ENCODE results near the gene ARFGAP3.

Gene ARFGAP3

DNA sequence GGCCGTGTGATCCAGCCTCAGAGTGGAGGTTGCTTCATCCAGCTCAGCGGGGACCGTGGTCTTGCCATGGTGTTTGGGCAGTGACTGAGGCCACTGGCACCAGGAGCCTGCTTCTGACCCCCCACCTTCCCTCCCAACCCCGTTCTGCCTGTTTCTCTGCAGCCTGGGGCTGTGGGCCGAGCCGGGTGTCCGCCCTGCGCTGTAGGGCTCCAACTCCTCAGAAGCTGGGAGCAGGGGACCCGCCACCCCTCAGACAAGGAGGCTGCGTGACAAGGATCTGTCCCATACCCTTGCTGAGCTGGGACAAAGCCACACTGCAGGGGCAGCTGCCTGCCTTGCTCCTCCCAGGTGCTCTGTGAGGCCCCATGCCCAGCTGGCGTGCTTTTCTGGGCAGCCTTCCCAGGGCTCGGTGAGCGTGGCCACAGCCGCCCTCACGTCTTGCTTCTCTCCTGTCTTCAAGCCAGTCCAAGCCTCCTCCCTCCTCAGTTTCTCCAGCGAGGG, 11.7 kb upstream of the ARFGAP3 start:
- no peak for DNase-seq (ENCODE audit: insufficient read length, low spot score)
- FAIRE-seq, result no peak
- TF ChIP-seq PAX5 (IDR thresholded peaks at IDR 0.05; ENCODE audit: insufficient read depth, low read length, severe bottlenecking) (no peak), POLR2A (IDR thresholded peaks at IDR 0.05; ENCODE audit: low read depth, low read length) (no peak), POLR2AphosphoS5 (IDR thresholded peaks at IDR 0.05; ENCODE audit: low read depth, low read length) (no peak), POU2F2 (IDR thresholded peaks at IDR 0.05; ENCODE audit: low read depth, low read length) (no peak), SPI1 (IDR thresholded peaks at IDR 0.05; ENCODE audit: low read depth, low read length) (no peak), TAF1 (IDR thresholded peaks at IDR 0.05; ENCODE audit: low read depth, low read length) (no peak)

DNA sequence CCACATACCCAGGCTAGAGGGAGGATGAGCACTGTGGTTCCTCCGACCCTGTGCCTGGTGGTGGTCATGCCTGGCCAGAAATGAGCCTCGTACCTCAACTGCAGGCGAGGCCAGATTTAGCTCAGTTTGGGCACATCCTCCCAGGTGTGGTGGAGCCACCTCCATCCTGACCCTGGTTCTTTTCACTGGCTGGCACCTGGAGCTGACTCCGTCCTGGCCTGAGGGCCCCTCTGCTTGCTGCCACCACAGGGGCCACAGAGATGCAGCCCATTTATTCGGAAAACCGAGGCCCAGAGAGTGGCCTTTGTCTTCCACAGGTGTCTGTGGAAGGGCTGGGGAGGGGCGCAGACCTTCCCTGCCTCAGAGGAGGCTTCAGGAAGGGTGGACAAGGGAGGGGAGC, 9.0 kb upstream of the ARFGAP3 start:
- no peak for DNase-seq (ENCODE audit: insufficient read length, low spot score)
- TF ChIP-seq POU2F2 (IDR thresholded peaks at IDR 0.05; ENCODE audit: low read depth, low read length) (no peak), POLR2AphosphoS5 (IDR thresholded peaks at IDR 0.05; ENCODE audit: low read depth, low read length) (0 out of 2 replicates have a peak, but pooled peaks have one; percentile 30)
- no peak for FAIRE-seq

DNA sequence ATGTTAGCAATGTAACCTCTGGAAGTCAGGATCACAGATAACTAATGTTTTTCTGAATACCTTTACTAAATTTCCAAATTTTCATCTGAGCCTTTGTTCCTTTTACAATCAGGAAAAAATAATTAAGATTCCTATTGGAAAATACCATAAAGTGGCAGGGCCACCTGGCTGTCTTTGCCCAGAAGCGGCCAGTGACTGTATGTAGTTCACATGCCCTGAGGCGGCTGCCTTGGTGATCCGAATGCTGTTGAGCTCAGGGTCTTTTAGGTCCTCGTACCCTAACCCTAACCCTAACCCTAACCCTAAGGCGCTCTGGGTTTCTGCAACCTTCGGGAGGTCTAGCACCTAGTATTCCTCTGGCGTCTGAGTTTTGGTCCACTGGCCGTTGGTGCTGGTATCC, 8.5 kb upstream of the ARFGAP3 start:
- TF ChIP-seq PAX5 (IDR thresholded peaks at IDR 0.05; ENCODE audit: insufficient read depth, low read length, severe bottlenecking) (no peak), POLR2A (IDR thresholded peaks at IDR 0.05; ENCODE audit: low read depth, low read length) (no peak), TAF1 (IDR thresholded peaks at IDR 0.05; ENCODE audit: low read depth, low read length) (no peak), POU2F2 (IDR thresholded peaks at IDR 0.05; ENCODE audit: low read depth, low read length) (no peak), POLR2AphosphoS5 (IDR thresholded peaks at IDR 0.05; ENCODE audit: low read depth, low read length) (no peak), SPI1 (IDR thresholded peaks at IDR 0.05; ENCODE audit: low read depth, low read length) (no peak)
- no peak for DNase-seq (ENCODE audit: insufficient read length, low spot score)
- no peak for FAIRE-seq

DNA sequence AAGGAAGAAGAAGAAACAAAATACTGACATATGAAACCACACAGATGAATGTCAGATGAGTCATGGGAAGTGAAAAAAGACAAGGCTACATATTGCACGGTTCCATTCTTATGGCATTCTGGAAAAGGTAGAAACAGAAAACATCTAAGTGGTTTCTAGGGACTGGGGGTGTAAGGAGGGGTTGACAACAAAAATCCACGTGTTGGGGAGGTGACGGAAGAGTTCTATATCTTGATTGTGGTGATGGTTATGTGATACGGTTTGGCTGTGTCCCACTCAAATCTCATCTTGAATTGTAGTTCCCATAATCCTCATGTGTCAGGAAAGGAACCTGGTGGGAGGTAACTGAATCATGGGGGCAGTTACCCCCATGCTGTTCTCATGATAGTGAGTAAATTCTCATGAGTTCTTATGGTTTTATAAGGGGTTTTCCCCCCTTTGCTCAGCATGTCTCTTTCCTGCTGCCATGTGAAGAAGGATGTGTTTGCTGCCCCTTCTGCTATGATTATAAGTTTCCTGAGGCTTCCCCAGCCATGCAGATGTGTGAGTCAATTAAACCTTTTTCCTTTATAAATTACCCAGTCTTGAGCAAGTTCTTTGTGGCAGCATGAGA, 6.4 kb upstream of the ARFGAP3 start:
- peak; percentile 85 for FAIRE-seq
- no peak for TF ChIP-seq POLR2AphosphoS5 (IDR thresholded peaks at IDR 0.05; ENCODE audit: low read depth, low read length)
- TF ChIP-seq POLR2A (IDR thresholded peaks at IDR 0.05; ENCODE audit: low read depth, low read length), result 0 out of 2 replicates have a peak, but pooled peaks have one; percentile 44
- peak; percentile 26; the same call in 1 of the 2 replicates for TF ChIP-seq POU2F2 (IDR thresholded peaks at IDR 0.05; ENCODE audit: low read depth, low read length)
- no peak for DNase-seq (ENCODE audit: insufficient read length, low spot score)

DNA sequence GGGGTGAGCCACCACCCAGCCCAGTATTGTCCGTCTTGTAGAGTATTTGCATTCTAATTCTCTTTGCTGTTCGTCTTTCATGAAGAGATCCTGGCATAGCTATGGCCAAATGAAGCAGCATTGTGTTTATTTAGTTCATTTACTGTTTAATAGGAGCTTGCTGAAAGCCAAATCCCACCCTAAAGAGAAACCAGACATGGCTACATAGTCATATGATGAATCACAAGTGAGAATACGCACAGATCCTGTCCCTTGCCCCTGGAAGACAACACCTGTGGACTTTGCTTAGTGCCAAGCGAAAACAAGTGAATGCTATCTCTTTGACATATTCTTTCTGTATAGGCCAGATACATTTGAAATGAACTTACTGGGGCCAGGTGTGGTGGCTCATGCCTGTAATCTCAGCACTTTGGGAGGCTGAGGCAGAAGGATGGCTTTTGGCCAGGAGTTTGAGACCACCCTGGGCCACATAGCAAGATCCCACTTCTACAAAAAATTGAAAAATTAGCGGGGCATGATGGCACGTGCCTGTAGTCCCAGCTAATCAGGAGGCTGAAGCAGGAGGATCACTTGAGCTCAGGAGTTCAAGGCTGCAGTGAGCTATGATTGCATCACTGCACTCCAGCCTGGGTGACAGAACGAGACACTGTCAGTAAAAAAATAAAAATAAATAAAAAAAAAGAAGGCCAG, 5.1 kb upstream of the ARFGAP3 start:
- no peak for FAIRE-seq
- no peak for TF ChIP-seq SPI1 (IDR thresholded peaks at IDR 0.05; ENCODE audit: low read depth, low read length)
- no peak for TF ChIP-seq POLR2AphosphoS5 (IDR thresholded peaks at IDR 0.05; ENCODE audit: low read depth, low read length)
- no peak for TF ChIP-seq TAF1 (IDR thresholded peaks at IDR 0.05; ENCODE audit: low read depth, low read length)
- TF ChIP-seq POLR2A (IDR thresholded peaks at IDR 0.05; ENCODE audit: low read depth, low read length), result no peak
- no peak for TF ChIP-seq POU2F2 (IDR thresholded peaks at IDR 0.05; ENCODE audit: low read depth, low read length)
- TF ChIP-seq PAX5 (IDR thresholded peaks at IDR 0.05; ENCODE audit: insufficient read depth, low read length, severe bottlenecking), result no peak
- no peak for DNase-seq (ENCODE audit: insufficient read length, low spot score)

DNA sequence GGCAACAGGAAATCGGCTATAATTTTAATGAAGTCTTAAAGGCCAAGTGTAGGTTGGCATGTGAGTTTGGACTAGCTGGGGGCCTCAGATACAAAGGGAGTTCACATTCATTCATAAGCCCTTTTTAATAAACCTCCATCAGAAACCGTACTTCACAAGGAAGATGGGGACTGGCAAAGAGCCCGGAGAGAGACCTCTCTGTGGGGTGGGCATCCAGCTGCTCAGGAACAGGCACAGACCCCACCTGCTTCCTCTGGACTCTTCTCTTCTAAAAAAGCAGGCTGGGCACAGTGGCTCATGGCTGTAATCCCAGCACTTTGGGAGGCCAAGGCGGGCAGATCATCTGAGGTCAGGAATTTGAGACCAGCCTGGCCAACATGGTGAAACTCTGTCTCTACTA, 3.9 kb upstream of the ARFGAP3 start:
- no peak for TF ChIP-seq POLR2AphosphoS5 (IDR thresholded peaks at IDR 0.05; ENCODE audit: low read depth, low read length)
- TF ChIP-seq SPI1 (IDR thresholded peaks at IDR 0.05; ENCODE audit: low read depth, low read length), result no peak
- no peak for TF ChIP-seq TAF1 (IDR thresholded peaks at IDR 0.05; ENCODE audit: low read depth, low read length)
- no peak for TF ChIP-seq PAX5 (IDR thresholded peaks at IDR 0.05; ENCODE audit: insufficient read depth, low read length, severe bottlenecking)
- TF ChIP-seq POU2F2 (IDR thresholded peaks at IDR 0.05; ENCODE audit: low read depth, low read length), result no peak
- no peak for TF ChIP-seq POLR2A (IDR thresholded peaks at IDR 0.05; ENCODE audit: low read depth, low read length)
- no peak for DNase-seq (ENCODE audit: insufficient read length, low spot score)
- FAIRE-seq, result no peak

DNA sequence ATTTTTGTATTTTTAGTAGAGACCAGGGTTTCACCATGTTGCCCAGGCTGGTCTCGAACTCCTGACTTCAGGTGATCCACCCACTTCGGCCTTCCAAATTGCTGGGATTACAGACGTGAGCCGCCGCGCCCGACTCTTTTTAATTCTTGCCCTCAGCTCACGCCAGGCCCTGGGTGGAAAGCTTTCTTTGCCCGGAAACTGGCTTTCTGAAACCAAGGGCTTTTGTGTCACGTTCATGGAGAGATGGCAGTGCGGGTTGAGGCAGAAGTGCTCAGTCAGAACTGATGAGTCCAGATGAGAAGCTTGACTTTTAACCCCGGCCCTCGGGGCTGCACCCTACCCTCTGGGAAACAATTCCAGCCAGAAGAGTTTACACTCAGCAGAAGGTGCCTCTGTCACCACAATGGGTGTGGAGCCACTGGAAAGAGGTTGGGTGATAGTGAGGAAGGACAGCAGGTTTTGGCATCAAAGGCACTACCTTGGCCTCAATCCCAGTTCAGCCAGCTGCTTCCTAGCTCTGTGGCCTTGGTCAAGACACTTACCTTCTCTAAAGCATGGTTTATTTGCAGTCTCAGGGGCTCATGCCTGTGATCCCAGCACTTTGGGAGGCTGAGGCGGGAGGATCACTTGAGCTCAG, 890 bp upstream of the ARFGAP3 start:
- no peak for DNase-seq (ENCODE audit: insufficient read length, low spot score)
- FAIRE-seq, result peak; percentile 78
- TF ChIP-seq POU2F2 (IDR thresholded peaks at IDR 0.05; ENCODE audit: low read depth, low read length) (no peak), POLR2AphosphoS5 (IDR thresholded peaks at IDR 0.05; ENCODE audit: low read depth, low read length) (no peak), PAX5 (IDR thresholded peaks at IDR 0.05; ENCODE audit: insufficient read depth, low read length, severe bottlenecking) (no peak), TAF1 (IDR thresholded peaks at IDR 0.05; ENCODE audit: low read depth, low read length) (no peak), POLR2A (IDR thresholded peaks at IDR 0.05; ENCODE audit: low read depth, low read length) (no peak), SPI1 (IDR thresholded peaks at IDR 0.05; ENCODE audit: low read depth, low read length) (no peak)

DNA sequence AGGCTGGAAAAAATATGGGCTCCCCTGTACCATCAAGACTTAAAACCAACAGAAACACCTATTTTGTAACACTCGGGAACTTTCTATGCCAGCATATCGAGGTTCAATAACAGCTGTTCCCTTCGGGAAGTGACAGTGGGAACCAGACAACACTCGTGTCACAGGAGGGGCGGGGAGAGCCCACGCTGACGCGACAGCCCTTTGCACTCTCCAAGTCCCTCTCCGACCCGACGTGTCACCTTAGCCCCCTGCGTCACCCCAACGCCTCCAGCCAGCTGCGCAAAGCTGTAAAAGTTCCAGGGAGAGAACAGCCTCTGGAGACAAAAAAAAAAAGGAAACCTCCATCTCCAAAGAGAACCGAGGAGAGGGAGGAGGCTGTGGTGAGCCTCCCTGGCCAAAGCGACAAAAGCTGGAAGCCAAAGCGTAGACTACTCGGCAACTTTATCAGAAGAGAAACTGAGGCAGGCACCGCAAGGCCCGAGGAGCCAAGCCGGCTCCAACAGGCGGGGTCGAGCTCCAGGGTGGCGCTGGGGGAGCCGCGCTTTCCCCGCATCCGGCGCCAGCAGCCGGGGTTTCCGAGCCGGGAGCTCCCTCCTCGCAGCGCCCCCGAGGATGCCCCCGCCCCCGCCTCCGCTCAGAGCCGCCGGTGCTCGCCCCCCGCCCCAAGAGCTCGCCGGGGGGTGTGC, 751 bp downstream of the ARFGAP3 start:
- FAIRE-seq, result peak; percentile 64
- TF ChIP-seq POLR2AphosphoS5 (IDR thresholded peaks at IDR 0.05; ENCODE audit: low read depth, low read length) (no peak; the same call in 1 of the 2 replicates), TAF1 (IDR thresholded peaks at IDR 0.05; ENCODE audit: low read depth, low read length) (no peak), SPI1 (IDR thresholded peaks at IDR 0.05; ENCODE audit: low read depth, low read length) (no peak), POU2F2 (IDR thresholded peaks at IDR 0.05; ENCODE audit: low read depth, low read length) (no peak), POLR2A (IDR thresholded peaks at IDR 0.05; ENCODE audit: low read depth, low read length) (no peak), PAX5 (IDR thresholded peaks at IDR 0.05; ENCODE audit: insufficient read depth, low read length, severe bottlenecking) (no peak)
- peak; percentile 37 for DNase-seq (ENCODE audit: insufficient read length, low spot score)

DNA sequence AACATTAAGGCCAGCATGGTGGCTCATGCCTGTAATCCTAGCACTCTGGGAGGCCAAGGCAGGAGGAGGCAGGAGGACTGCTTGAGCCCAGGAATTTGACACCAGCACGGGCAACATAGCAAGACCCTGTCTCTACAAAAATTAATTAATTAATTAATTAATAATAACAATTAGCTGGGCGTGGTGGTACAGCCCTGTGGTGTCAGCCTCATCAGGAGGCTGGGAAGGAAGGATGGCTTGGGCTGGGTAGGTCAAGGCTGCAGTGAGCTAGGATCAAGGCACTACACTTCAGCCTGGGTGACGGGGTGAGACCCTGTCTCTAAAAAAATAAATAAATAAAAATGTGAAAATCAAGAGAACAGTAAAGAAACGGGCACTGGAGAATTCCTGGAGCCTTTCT, 1.4 kb downstream of the ARFGAP3 start:
- no peak for FAIRE-seq
- TF ChIP-seq POU2F2 (IDR thresholded peaks at IDR 0.05; ENCODE audit: low read depth, low read length), result no peak
- no peak for TF ChIP-seq PAX5 (IDR thresholded peaks at IDR 0.05; ENCODE audit: insufficient read depth, low read length, severe bottlenecking)
- TF ChIP-seq SPI1 (IDR thresholded peaks at IDR 0.05; ENCODE audit: low read depth, low read length), result no peak
- DNase-seq (ENCODE audit: insufficient read length, low spot score), result no peak

All from GM12891 (cell line).